ENCODE measurements around the gene AARS1. TPM values are rescaled to one million over a fixed set of nuclear protein-coding genes. Genes with fewer than 3 reads are reported as not detected.

The AARS1 gene
- total RNA-seq, 1 experiment from 2014 or later, result 314 TPM

GRCh38 chr16:70258946-70259345 lies 30.4 kb downstream of the AARS1 start:
- TF ChIP-seq, protein P1, sequence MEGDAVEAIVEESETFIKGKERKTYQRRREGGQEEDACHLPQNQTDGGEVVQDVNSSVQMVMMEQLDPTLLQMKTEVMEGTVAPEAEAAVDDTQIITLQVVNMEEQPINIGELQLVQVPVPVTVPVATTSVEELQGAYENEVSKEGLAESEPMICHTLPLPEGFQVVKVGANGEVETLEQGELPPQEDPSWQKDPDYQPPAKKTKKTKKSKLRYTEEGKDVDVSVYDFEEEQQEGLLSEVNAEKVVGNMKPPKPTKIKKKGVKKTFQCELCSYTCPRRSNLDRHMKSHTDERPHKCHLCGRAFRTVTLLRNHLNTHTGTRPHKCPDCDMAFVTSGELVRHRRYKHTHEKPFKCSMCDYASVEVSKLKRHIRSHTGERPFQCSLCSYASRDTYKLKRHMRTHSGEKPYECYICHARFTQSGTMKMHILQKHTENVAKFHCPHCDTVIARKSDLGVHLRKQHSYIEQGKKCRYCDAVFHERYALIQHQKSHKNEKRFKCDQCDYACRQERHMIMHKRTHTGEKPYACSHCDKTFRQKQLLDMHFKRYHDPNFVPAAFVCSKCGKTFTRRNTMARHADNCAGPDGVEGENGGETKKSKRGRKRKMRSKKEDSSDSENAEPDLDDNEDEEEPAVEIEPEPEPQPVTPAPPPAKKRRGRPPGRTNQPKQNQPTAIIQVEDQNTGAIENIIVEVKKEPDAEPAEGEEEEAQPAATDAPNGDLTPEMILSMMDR (IDR thresholded peaks at IDR 0.05; ENCODE audit: unreplicated experiment), result no peak
- intact Hi-C loops (cut with micrococcal nuclease), result no loop called here
- Mint-ChIP-seq H3K4me3 (ENCODE audit: unreplicated experiment) (no peak overlapping the region), H3K27ac (ENCODE audit: low read depth, unreplicated experiment) (no peak overlapping the region), H3K36me3 (ENCODE audit: insufficient read depth, unreplicated experiment) (peaks cover 100% of the 10 kb centered on the region), H3K27me3 (ENCODE audit: insufficient read depth, unreplicated experiment) (no peaks in the 10 kb centered on the region), H3K4me1 (ENCODE audit: insufficient read depth, unreplicated experiment) (no peaks in the 10 kb centered on the region), H3K9me3 (ENCODE audit: unreplicated experiment) (no peaks in the 10 kb centered on the region)
- BruUV-seq (replicated peaks), result no TSS peak
- POLR2A ChIA-PET, result interaction anchor here (0.6 kb wide), 1 partner anchor 28 kb away, joined by 3 read pairs; no protein-coding TSS in a partner anchor
- no peak for DNase-seq (ENCODE audit: unreplicated experiment)
- CTCF ChIA-PET, result interaction anchor here (0.6 to 1.0 kb wide), 2 partner anchors 9 to 222 kb away, joined by 3 to 6 read pairs; no protein-coding TSS in a partner anchor

DNA sequence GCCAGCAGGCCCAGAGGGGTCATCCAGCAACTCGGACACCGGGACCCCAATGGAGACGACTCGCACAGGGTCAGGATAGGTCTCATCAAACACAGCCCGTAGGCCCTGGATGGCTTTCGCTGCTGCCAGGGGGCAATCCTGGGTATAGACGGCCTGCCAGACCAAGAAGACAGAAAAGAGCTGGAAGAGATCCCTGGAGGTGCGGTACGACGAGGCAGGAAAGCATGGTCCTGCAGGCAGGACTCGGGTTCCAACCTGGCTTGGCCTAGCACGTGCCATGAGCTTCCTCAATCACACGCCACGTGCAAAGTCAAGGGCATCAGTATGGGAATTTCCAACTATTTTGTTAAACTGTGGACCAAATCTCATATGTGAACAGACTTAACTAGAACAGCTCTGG lies 31.2 kb downstream of the AARS1 start:
- H3K27me3 Mint-ChIP-seq (ENCODE audit: insufficient read depth, unreplicated experiment), result no peaks in the 10 kb centered on the region
- no peak overlapping the region for H3K4me3 Mint-ChIP-seq (ENCODE audit: unreplicated experiment)
- CTCF ChIA-PET, result interaction anchor here (0.5 to 1.0 kb wide), 3 partner anchors 8 to 38 kb away, joined by 3 to 6 read pairs (median 3); no protein-coding TSS in a partner anchor
- H3K36me3 Mint-ChIP-seq (ENCODE audit: insufficient read depth, unreplicated experiment), result peaks cover 100% of the 10 kb centered on the region
- BruUV-seq (replicated peaks), result no TSS peak
- no peaks in the 10 kb centered on the region for H3K4me1 Mint-ChIP-seq (ENCODE audit: insufficient read depth, unreplicated experiment)
- no peak for DNase-seq (ENCODE audit: unreplicated experiment)
- POLR2A ChIA-PET, result no interaction called here
- intact Hi-C loops (cut with micrococcal nuclease), result no loop called here
- no peak overlapping the region for H3K27ac Mint-ChIP-seq (ENCODE audit: low read depth, unreplicated experiment)
- TF ChIP-seq, protein P1 (IDR thresholded peaks at IDR 0.05; ENCODE audit: unreplicated experiment), result no peak
- no peaks in the 10 kb centered on the region for H3K9me3 Mint-ChIP-seq (ENCODE audit: unreplicated experiment)

- Mint-ChIP-seq H3K27ac (ENCODE audit: low read depth, unreplicated experiment) (no peak overlapping the region), H3K36me3 (ENCODE audit: insufficient read depth, unreplicated experiment) (peaks cover 100% of the 10 kb centered on the region), H3K9me3 (ENCODE audit: unreplicated experiment) (no peaks in the 10 kb centered on the region), H3K4me3 (ENCODE audit: unreplicated experiment) (no peak overlapping the region), H3K27me3 (ENCODE audit: insufficient read depth, unreplicated experiment) (no peaks in the 10 kb centered on the region), H3K4me1 (ENCODE audit: insufficient read depth, unreplicated experiment) (no peaks in the 10 kb centered on the region)
- ChIA-PET POLR2A (no interaction called here), CTCF (interaction anchor here (1.0 kb wide), 1 partner anchor 15 kb away, joined by 3 read pairs; no protein-coding TSS in a partner anchor)
- intact Hi-C loops (cut with micrococcal nuclease), result no loop called here
- DNase-seq (ENCODE audit: unreplicated experiment), result no peak
- TF ChIP-seq, protein P1 (IDR thresholded peaks at IDR 0.05; ENCODE audit: unreplicated experiment), result no peak
- no TSS peak for BruUV-seq (replicated peaks)
Observed at GRCh38 chr16:70257391-70257790, 31.9 kb downstream of the AARS1 start.

GRCh38 chr16:70255574-70255973 lies 33.7 kb downstream of the AARS1 start:
- ChIA-PET POLR2A (no interaction called here), CTCF (interaction anchor here (0.9 kb wide), 1 partner anchor 398 kb away, joined by 3 read pairs; no protein-coding TSS in a partner anchor)
- H3K9me3 Mint-ChIP-seq (ENCODE audit: unreplicated experiment), result no peaks in the 10 kb centered on the region
- no peak overlapping the region for H3K27ac Mint-ChIP-seq (ENCODE audit: low read depth, unreplicated experiment)
- TF ChIP-seq, protein P1 (IDR thresholded peaks at IDR 0.05; ENCODE audit: unreplicated experiment), result no peak
- no TSS peak for BruUV-seq (replicated peaks)
- H3K4me3 Mint-ChIP-seq (ENCODE audit: unreplicated experiment), result no peak overlapping the region
- intact Hi-C loops (cut with micrococcal nuclease), result no loop called here
- H3K4me1 Mint-ChIP-seq (ENCODE audit: insufficient read depth, unreplicated experiment), result no peaks in the 10 kb centered on the region
- DNase-seq (ENCODE audit: unreplicated experiment), result no peak
- H3K27me3 Mint-ChIP-seq (ENCODE audit: insufficient read depth, unreplicated experiment), result no peaks in the 10 kb centered on the region
- H3K36me3 Mint-ChIP-seq (ENCODE audit: insufficient read depth, unreplicated experiment), result peaks cover 96% of the 10 kb centered on the region

Data from MCF 10A (cell line).